Endodermal cell (in vitro differentiated cells): Measurements from ENCODE around the gene HMGXB3. TPM values are rescaled to one million over a fixed set of nuclear protein-coding genes. Genes with fewer than 3 reads are reported as not detected.

Experiments used
- DNase-seq: peaks from one replicate; pipeline ENCODE4 v3.0.0-alpha.2; 2017
- H3K27ac ChIP-seq: 2 replicates; pipeline ENCODE4 v1.5.1; 2013; ENCODE audit warnings: mild to moderate bottlenecking, low read depth, low read length, moderate library complexity
- H3K27me3 ChIP-seq: 2 replicates; pipeline ENCODE4 v1.6.1; 2013; ENCODE audit warnings: mild to moderate bottlenecking, low read length, moderate library complexity; ENCODE audit not compliant: insufficient read depth, control insufficient read depth, poor library complexity, severe bottlenecking
- H3K36me3 ChIP-seq: 2 replicates; pipeline ENCODE4 v1.7.0; 2013; ENCODE audit warnings: mild to moderate bottlenecking, low read length, moderate library complexity; ENCODE audit not compliant: control insufficient read depth, insufficient read depth
- H3K4me1 ChIP-seq: one replicate; pipeline ENCODE4 v1.7.0; 2013; ENCODE audit warnings: low read length; ENCODE audit not compliant: control insufficient read depth, insufficient read depth
- H3K4me3 ChIP-seq: 2 replicates; pipeline ENCODE4 v1.5.1; 2013; ENCODE audit warnings: mild to moderate bottlenecking, low read length, moderate library complexity
- H3K9ac ChIP-seq: 2 replicates; pipeline ENCODE4 v1.6.1; 2013; ENCODE audit warnings: mild to moderate bottlenecking, low read length, moderate library complexity; ENCODE audit not compliant: poor library complexity, severe bottlenecking; ENCODE audit errors: extremely low read depth
- H3K9me3 ChIP-seq: 2 replicates; pipeline ENCODE4 v1.6.1; 2013; ENCODE audit warnings: mild to moderate bottlenecking, low read length, moderate library complexity; ENCODE audit not compliant: control insufficient read depth
- H3K27ac Mint-ChIP-seq: 2 replicates; pipeline ENCODE4 v1.8.0; 2020; ENCODE audit warnings: mixed read lengths
- H3K27me3 Mint-ChIP-seq: 2 replicates; pipeline ENCODE4 v1.8.0; 2021; ENCODE audit warnings: mild to moderate bottlenecking, mixed read lengths; ENCODE audit not compliant: insufficient read depth
- H3K36me3 Mint-ChIP-seq: 2 replicates; pipeline ENCODE4 v1.8.0; 2020; ENCODE audit warnings: low read depth, mixed read lengths
- H3K4me1 Mint-ChIP-seq: 2 replicates; pipeline ENCODE4 v1.8.0; 2020; ENCODE audit warnings: mixed read lengths
- H3K4me3 Mint-ChIP-seq: 2 replicates; pipeline ENCODE4 v1.8.0; 2020; ENCODE audit warnings: mild to moderate bottlenecking, moderate library complexity, mixed read lengths
- H3K9me3 Mint-ChIP-seq: 2 replicates; pipeline ENCODE4 v1.8.0; 2020; ENCODE audit warnings: mild to moderate bottlenecking, mixed read lengths
- CTCF ChIP-seq: fragments of 200-600 bp; sonication (generic); conservative IDR thresholded peaks from 2 replicates; pipeline ENCODE4 v1.5.0; 2021; ENCODE audit warnings: antibody characterized with exemption, mild to moderate bottlenecking
- WGBS, 2 experiments: methylation state at CpG; one replicate each; pipeline versions ENCODE4 v1.1.5 to v1.1.7; 2013; ENCODE audit warnings: missing lambda C conversion rate in 2 of 2, mixed read lengths in 1 of 2; ENCODE audit not compliant: insufficient coverage in 1 of 2, insufficient read length in 1 of 2; 5-methylcytosine and 5-hydroxymethylcytosine counted together
- long read RNA-seq, 4 experiments: library from polyadenylated mRNA in 2 of 4; library from RNA in 1 of 4; library from capped mRNA in 1 of 4; stranded (forward) in 3 of 4; unstranded in 1 of 4; transcript quantifications; one replicate each; pipeline ENCODE4 v2.0.0, GENCODE V29; 2020 to 2021; ENCODE audit warnings: inconsistent platforms in 1 of 4
- polyA plus RNA-seq, 2 experiments: library from polyadenylated mRNA; stranded (reverse); fragments of 50-300 nt; gene quantifications; one replicate each; pipeline ENCODE4 v1.2.3, GENCODE V29; 2013
- total RNA-seq, 2 donors: library from RNA; stranded (reverse); fragmentation: NEBNext Ultra II Directional in 1 of 2; extraction: Animal tissue kit (Norgen Biotek cat#: 25700) in 1 of 2; gene quantifications; 2 replicates in 1 of 2; 3 replicates in 1 of 2; pipeline ENCODE4 v1.2.1, GENCODE V29; 2021

The HMGXB3 gene
- total RNA-seq, result 10 to 100 TPM; 41.0 to 43.5 TPM
- 28.0 TPM for polyA plus RNA-seq (2013, experiment 1 of 2)
- 28.3 TPM for polyA plus RNA-seq (2013, experiment 2 of 2)
- long read RNA-seq, experiment 1, partial matches to known transcripts, result 8 of 12 reads
- long read RNA-seq, experiment 1, other reads (novel, unspliced or antisense), result 4 of 12 reads
- long read RNA-seq, experiment 2, full-length matches to known transcripts, result 18 of 48 reads
- long read RNA-seq, experiment 2, partial matches to known transcripts, result 18 of 48 reads
- long read RNA-seq, experiment 2, other reads (novel, unspliced or antisense), result 12 of 48 reads
- long read RNA-seq, experiment 3, full-length matches to known transcripts, result 32 of 73 reads
- long read RNA-seq, experiment 3, partial matches to known transcripts, result 27 of 73 reads
- long read RNA-seq, experiment 3, other reads (novel, unspliced or antisense), result 14 of 73 reads
- long read RNA-seq, experiment 4, partial matches to known transcripts, result 1 of 1 reads
- long read RNA-seq, experiment 4, other reads (novel, unspliced or antisense), result 0 of 1 reads

GRCh38 chr5:150000256-150000989 is at the start of gene HMGXB3, which contains the start of gene TIGD6:
TSS of gene HMGXB3 (plus strand) at chr5:150000739. CDS start at chr5:150004853, 4,114 bp downstream.
TSS of gene TIGD6 (minus strand) at chr5:150000654. CDS start at chr5:149996348, 4,306 bp downstream.
- Histone ChIP-seq H3K4me1 (peaks cover 4% of the 10 kb centered on the region), H3K36me3 (peaks cover 18% of the 10 kb centered on the region), H3K9ac (peak within 1 kb of the TSS; percentile 79), H3K9me3 (no peaks in the 10 kb centered on the region), H3K4me3 (peak within 1 kb of the TSS; percentile 90), H3K27me3 (no peaks in the 10 kb centered on the region), H3K27ac (peak within 1 kb of the TSS; percentile 45)
- peak within 1 kb of the TSS; percentile 87 for H3K4me3 Mint-ChIP-seq
- H3K27ac Mint-ChIP-seq, result peak within 1 kb of the TSS; percentile 98
- 0% methylated on average over 52 to 72 of the region's 72 CpGs for WGBS, 2 experiments
- H3K36me3 Mint-ChIP-seq, result peaks cover 15% of the 10 kb centered on the region
- peak; percentile 17 for TF ChIP-seq CTCF
- no peaks in the 10 kb centered on the region for H3K9me3 Mint-ChIP-seq
- H3K27me3 Mint-ChIP-seq, result no peaks in the 10 kb centered on the region
- H3K4me1 Mint-ChIP-seq, result peaks cover 23% of the 10 kb centered on the region
- DNase-seq, result peak; percentile 98

- Mint-ChIP-seq H3K36me3 (no peaks in the 10 kb centered on the region), H3K4me3 (no peak overlapping the region), H3K9me3 (no peaks in the 10 kb centered on the region), H3K4me1 (peaks cover 6% of the 10 kb centered on the region), H3K27ac (peak overlapping the region; percentile 54), H3K27me3 (no peaks in the 10 kb centered on the region)
- WGBS, 2 experiments, result 82 to 88% methylated on average over 4 to 6 of the region's 6 CpGs
- peak; percentile 70 for TF ChIP-seq CTCF
- H3K27ac ChIP-seq, result no peak overlapping the region
- DNase-seq, result peak; percentile 55
- H3K9me3 ChIP-seq, result no peaks in the 10 kb centered on the region
- H3K4me1 ChIP-seq, result no peaks in the 10 kb centered on the region
- H3K27me3 ChIP-seq, result no peaks in the 10 kb centered on the region
- H3K4me3 ChIP-seq, result no peak overlapping the region
- no peak overlapping the region for H3K9ac ChIP-seq
- no peaks in the 10 kb centered on the region for H3K36me3 ChIP-seq
Observed at GRCh38 chr5:149951138-149951749, 49.3 kb upstream of the HMGXB3 start.

GRCh38 chr5:149953436-149954121 is 47.0 kb upstream of the HMGXB3 start:
- no peak overlapping the region for H3K27ac ChIP-seq
- Mint-ChIP-seq H3K4me1 (peaks cover 6% of the 10 kb centered on the region), H3K9me3 (no peaks in the 10 kb centered on the region), H3K27me3 (no peaks in the 10 kb centered on the region), H3K4me3 (no peak overlapping the region), H3K27ac (no peak overlapping the region), H3K36me3 (no peaks in the 10 kb centered on the region)
- H3K9ac ChIP-seq, result no peak overlapping the region
- no peaks in the 10 kb centered on the region for H3K36me3 ChIP-seq
- H3K9me3 ChIP-seq, result no peaks in the 10 kb centered on the region
- no peaks in the 10 kb centered on the region for H3K27me3 ChIP-seq
- H3K4me1 ChIP-seq, result no peaks in the 10 kb centered on the region
- TF ChIP-seq CTCF, result no peak
- WGBS, 2 experiments, result 93 to 94% methylated on average over 4 to 9 of the region's 9 CpGs
- no peak overlapping the region for H3K4me3 ChIP-seq
- no peak for DNase-seq
